HCT116 (cell line): ENCODE data around the gene SETD2. TPM values are rescaled to one million over a fixed set of nuclear protein-coding genes. Genes with fewer than 3 reads are reported as not detected.

Experiments
- ATAC-seq: fragments of 200-7000 bp; cut with Tn5 transposase; 2 replicates; pipeline ENCODE4 v1.9.1; 2020; ENCODE audit warnings: mild to moderate bottlenecking, moderate library complexity
- BruUV-seq: library from RNA; stranded (reverse); fragments of 400-500 nt; replicated peaks from 2 replicates; lab custom pipeline; 2021; lab: Mats Ljungman, UMichigan
- CTCF ChIA-PET: fragments of 300-600 bp; sonication (Branson Sonifier 250); formaldehyde crosslinking; loops from one replicate; lab custom pipeline; 2021; ENCODE audit warnings: antibody characterized with exemption; lab: Charles Lee
- POLR2A ChIA-PET: fragments of 300-600, 350-600 bp; sonication (Branson Sonifier 250); formaldehyde crosslinking; loops from one replicate; lab custom pipeline; 2021; ENCODE audit warnings: antibody characterized with exemption; lab: Charles Lee
- RAD21 ChIA-PET, 2 experiments: fragments of 300-600 bp; sonication (Branson Sonifier 250); formaldehyde crosslinking; loops; one replicate each; lab custom pipeline; 2023; ENCODE audit warnings: low total read pairs in 2 of 2; ENCODE audit not compliant: uncharacterized antibody in 2 of 2, unreplicated experiment in 2 of 2, low non-redundant PET in 1 of 2; lab: Charles Lee
- DNase-seq: peaks from one replicate; pipeline ENCODE4 v3.0.0-alpha.2; 2010; ENCODE audit warnings: low read depth, low spot score
- H2AFZ ChIP-seq: fragments of 200-600 bp; shearing (Covaris generic), sonication (generic); 2 replicates; pipeline ENCODE4 v1.6.1; 2017; ENCODE audit warnings: low read depth, mixed run types, mixed read lengths, antibody characterized with exemption, low read length; ENCODE audit not compliant: poor library complexity, severe bottlenecking
- H3K27ac ChIP-seq: 2 replicates; pipeline ENCODE4 v1.5.1; 2012; ENCODE audit warnings: low read depth, low read length
- H3K27me3 ChIP-seq: fragments of 200-600 bp; sonication (generic); 2 replicates; pipeline ENCODE4 v1.6.1; 2016; ENCODE audit warnings: mixed run types, low read length, mixed read lengths; ENCODE audit not compliant: insufficient read depth
- H3K36me3 ChIP-seq, 2 experiments: fragments of 200-500 bp in 1 of 2; fragments of 200-600 bp in 1 of 2; sonication (Bioruptor generic) in 1 of 2; sonication (generic) in 1 of 2; 2 replicates each; pipeline versions ENCODE4 v1.5.1 to v1.6.1; 2014 to 2016; ENCODE audit warnings: low read length in 2 of 2, inconsistent platforms in 1 of 2, mixed read lengths in 1 of 2, mixed run types in 1 of 2; ENCODE audit not compliant: insufficient read depth in 2 of 2, control insufficient read depth in 1 of 2
- H3K4me1 ChIP-seq, 2 experiments: fragments of 200-600 bp in 1 of 2; sonication (generic) in 1 of 2; 2 replicates each; pipeline versions ENCODE4 v1.5.1 to v1.6.1; 2012 to 2017; ENCODE audit warnings: low read length in 2 of 2, inconsistent platforms in 1 of 2, mild to moderate bottlenecking in 1 of 2, mixed read lengths in 1 of 2, mixed run types in 1 of 2, moderate library complexity in 1 of 2; ENCODE audit not compliant: insufficient read depth in 2 of 2, control insufficient read depth in 1 of 2
- H3K4me2 ChIP-seq: fragments of 200-600 bp; sonication (generic); 2 replicates; pipeline ENCODE4 v1.6.1; 2017; ENCODE audit warnings: mixed run types, low read length, mixed read lengths
- H3K4me3 ChIP-seq, 2 experiments: fragments of 200-600 bp in 1 of 2; sonication (generic) in 1 of 2; replicated peaks in 1 of 2; 2 replicates each; pipeline ENCODE4 v1.5.1; 2011 to 2016; ENCODE audit warnings: low read length in 2 of 2, control low read depth in 1 of 2, low read depth in 1 of 2, mild to moderate bottlenecking in 1 of 2, mixed read lengths in 1 of 2, mixed run types in 1 of 2
- H3K79me2 ChIP-seq: fragments of 200-600 bp; sonication (generic); 2 replicates; pipeline ENCODE4 v1.6.1; 2017; ENCODE audit warnings: mild to moderate bottlenecking, mixed run types, low read length, moderate library complexity, mixed read lengths; ENCODE audit not compliant: insufficient read depth
- H3K9ac ChIP-seq: fragments of 200-600 bp; sonication (generic); 2 replicates; pipeline ENCODE4 v1.6.1; 2016; ENCODE audit warnings: low read length, mixed read lengths
- H3K9me2 ChIP-seq: fragments of 200-600 bp; sonication (generic), shearing (Covaris generic); 2 replicates; pipeline ENCODE4 v1.6.1; 2017; ENCODE audit warnings: mixed run types, mild to moderate bottlenecking, moderate library complexity; ENCODE audit not compliant: insufficient read depth
- H3K9me3 ChIP-seq, 2 experiments: fragments of 200-500 bp in 1 of 2; fragments of 200-600 bp in 1 of 2; sonication (Bioruptor generic) in 1 of 2; sonication (generic) in 1 of 2; 2 replicates each; pipeline ENCODE4 v1.6.1; 2014 to 2017; ENCODE audit warnings: low read length in 2 of 2, mixed read lengths in 2 of 2, inconsistent platforms in 1 of 2, low read depth in 1 of 2, mild to moderate bottlenecking in 1 of 2, mixed run types in 1 of 2, moderate library complexity in 1 of 2; ENCODE audit not compliant: control insufficient read depth in 1 of 2, insufficient read depth in 1 of 2
- H4K20me1 ChIP-seq: fragments of 200-600 bp; sonication (generic), shearing (Covaris generic); 2 replicates; pipeline ENCODE4 v1.6.1; 2017; ENCODE audit warnings: mixed run types, mild to moderate bottlenecking, moderate library complexity; ENCODE audit not compliant: insufficient read depth
- CEBPB ChIP-seq: IDR thresholded peaks from 2 replicates; pipeline ENCODE4 v1.6.1; 2012; ENCODE audit warnings: low read depth
- ELF1 ChIP-seq: IDR thresholded peaks from 2 replicates; pipeline ENCODE4 v1.6.1; 2012; ENCODE audit warnings: low read depth, borderline replicate concordance
- EZH2 ChIP-seq: fragments of 200-600 bp; sonication (generic); IDR thresholded peaks from 2 replicates; pipeline ENCODE4 v1.6.1; 2017; ENCODE audit warnings: antibody characterized with exemption, mixed run types
- FOSL1 ChIP-seq: IDR thresholded peaks from 2 replicates; pipeline ENCODE4 v1.6.1; 2012; ENCODE audit warnings: low read depth
- POLR2A ChIP-seq: IDR thresholded peaks from 2 replicates; pipeline ENCODE4 v1.7.0; 2011; ENCODE audit warnings: borderline replicate concordance; ENCODE audit not compliant: insufficient read depth, insufficient read length; ENCODE audit errors: extremely low read depth
- POLR2AphosphoS5 ChIP-seq: IDR thresholded peaks from 2 replicates; pipeline ENCODE4 v1.6.1; 2011; ENCODE audit warnings: mild to moderate bottlenecking, low read depth, low read length, moderate library complexity
- RAD21 ChIP-seq: IDR thresholded peaks from 2 replicates; pipeline ENCODE4 v1.6.1; 2012; ENCODE audit warnings: low read depth, mild to moderate bottlenecking
- SIN3A ChIP-seq: IDR thresholded peaks from 2 replicates; pipeline ENCODE4 v1.6.1; 2012; ENCODE audit warnings: low read depth
- SP1 ChIP-seq: IDR thresholded peaks from 2 replicates; pipeline ENCODE4 v1.6.1; 2012; ENCODE audit warnings: low read depth
- SRF ChIP-seq: IDR thresholded peaks from 2 replicates; pipeline ENCODE4 v1.6.1; 2012; ENCODE audit warnings: low read depth
- TCF7L2 ChIP-seq: IDR thresholded peaks from 2 replicates; pipeline ENCODE4 v1.7.0; 2011; ENCODE audit warnings: borderline replicate concordance, inconsistent platforms; ENCODE audit not compliant: insufficient read depth, insufficient read length; ENCODE audit errors: extremely low read depth
- YY1 ChIP-seq: IDR thresholded peaks from 2 replicates; pipeline ENCODE4 v1.6.1; 2011; ENCODE audit warnings: low read length, low read depth, moderate library complexity, mild to moderate bottlenecking; ENCODE audit not compliant: insufficient replicate concordance; ENCODE audit errors: extremely low read depth
- ZFX ChIP-seq: fragments of 450-650 bp; IDR thresholded peaks from 2 replicates; pipeline ENCODE4 v1.6.1; 2017
- ZNF274 ChIP-seq: fragments of 200-500 bp; sonication (Bioruptor generic); IDR thresholded peaks from 2 replicates; pipeline ENCODE4 v1.6.1; 2014; ENCODE audit warnings: mild to moderate bottlenecking, low read depth, low read length, inconsistent platforms
- intact Hi-C: fragments of 100-400 bp; cut with micrococcal nuclease; formaldehyde crosslinking; loops from 2 replicates; pipeline ENCODE4 v1.10.0; 2022
- total RNA-seq: library from RNA; stranded (reverse); gene quantifications from one replicate; pipeline ENCODE4 v1.2.1, GENCODE V29; 2021; ENCODE audit not compliant: unreplicated experiment
- TF ChIP-seq, protein P1 (sequence below): IDR thresholded peaks from 2 replicates; pipeline ENCODE4 v1.6.1; 2012; ENCODE audit warnings: low read depth
- TF ChIP-seq, protein P2 (sequence below): IDR thresholded peaks from 2 replicates; pipeline ENCODE4 v1.6.1; 2012
- TF ChIP-seq, protein P3 (sequence below), 3 experiments: fragments of 200-600 bp in 1 of 3; sonication (generic) in 1 of 3; IDR thresholded peaks in 2 of 3; conservative IDR thresholded peaks in 1 of 3; 2 replicates each; pipeline ENCODE4 v1.5.1; 2012 to 2017; ENCODE audit warnings: low read depth in 2 of 3, low read length in 2 of 3, antibody characterized with exemption in 1 of 3, borderline replicate concordance in 1 of 3, control low read depth in 1 of 3, mild to moderate bottlenecking in 1 of 3, mixed read lengths in 1 of 3, mixed run types in 1 of 3, moderate library complexity in 1 of 3; ENCODE audit not compliant: insufficient read depth in 1 of 3

SETD2 gene
- total RNA-seq, 1 experiment from 2014 or later, result 33.0 TPM

DNA sequence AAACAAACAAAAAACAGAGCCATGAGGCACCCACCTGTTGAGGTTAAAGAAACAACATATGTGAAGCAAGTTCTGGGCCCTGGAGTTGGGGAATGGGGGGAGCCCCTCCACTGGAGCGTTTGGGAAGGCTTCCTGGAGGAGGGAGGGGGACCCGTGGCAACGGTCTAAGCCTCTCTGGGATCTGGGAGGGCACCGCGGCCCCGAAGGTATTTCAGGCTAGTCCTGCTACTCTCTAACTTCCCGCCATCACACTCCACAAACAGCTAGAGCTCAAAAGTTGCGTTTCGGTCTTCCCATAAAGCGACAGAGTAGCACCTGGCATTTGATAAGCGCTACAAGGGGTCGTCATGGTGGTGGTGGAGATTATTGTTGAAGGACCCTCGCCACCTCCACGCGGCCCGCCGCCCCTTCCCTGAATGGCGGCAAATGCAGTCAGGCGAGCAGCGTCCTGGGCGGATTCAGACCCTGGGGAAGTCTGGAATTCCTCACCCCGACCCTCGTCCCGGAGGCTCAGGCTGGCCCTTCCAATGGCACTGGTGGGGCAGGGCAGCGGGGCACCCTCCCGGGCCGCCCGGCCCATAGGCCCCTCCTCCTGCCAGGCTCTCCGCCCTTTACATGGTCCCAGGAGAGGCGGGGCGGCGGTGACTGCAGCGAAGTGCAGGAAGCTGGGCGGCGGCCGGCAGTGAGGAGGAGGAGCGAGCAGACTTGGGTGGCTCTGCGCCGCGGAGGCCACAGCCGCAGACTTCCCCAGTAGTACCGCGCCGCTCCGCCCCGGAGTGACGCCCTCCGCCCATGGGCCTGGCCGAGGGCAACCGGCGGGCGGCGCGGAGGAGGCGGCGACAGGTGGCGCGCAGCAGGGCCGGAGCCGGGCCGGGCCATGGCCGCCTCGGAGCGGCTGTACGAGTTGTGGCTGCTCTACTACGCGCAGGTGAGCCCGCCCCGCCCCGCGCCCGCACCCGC lies 184.6 kb downstream of the SETD2 start, which contains the start of gene NBEAL2:
Gene NBEAL2 (plus strand): TSS at position 682 of the 960 bp plus-strand sequence. CDS start 196 bp downstream, at position 878.
- ChIA-PET POLR2A (interaction anchor here (1.1 kb wide), 1 partner anchor 8 kb away, joined by 3 read pairs; no protein-coding TSS in a partner anchor), RAD21 (interaction anchor here in 1 of 2 experiments (0.6 kb wide), 2 partner anchors 31 to 810 kb away, joined by 3 read pairs; no protein-coding TSS in a partner anchor), CTCF (interaction anchor here (0.6 to 2.0 kb wide), 3 partner anchors 43 to 345 kb away, joined by 3 to 5 read pairs (median 3); no protein-coding TSS in a partner anchor)
- peak; percentile 83 for DNase-seq
- TF ChIP-seq EZH2 (no peak), CEBPB (no peak), FOSL1 (no peak), POLR2AphosphoS5 (peak; percentile 82), ELF1 (no peak), SIN3A (no peak), ZFX (peak; percentile 77; the same call in 1 of the 2 replicates), POLR2A (peak; percentile 37), YY1 (peak; percentile 60), ZNF274 (no peak), SP1 (no peak), RAD21 (no peak), TCF7L2 (peak; percentile 32), SRF (no peak)
- TF ChIP-seq, protein P1, sequence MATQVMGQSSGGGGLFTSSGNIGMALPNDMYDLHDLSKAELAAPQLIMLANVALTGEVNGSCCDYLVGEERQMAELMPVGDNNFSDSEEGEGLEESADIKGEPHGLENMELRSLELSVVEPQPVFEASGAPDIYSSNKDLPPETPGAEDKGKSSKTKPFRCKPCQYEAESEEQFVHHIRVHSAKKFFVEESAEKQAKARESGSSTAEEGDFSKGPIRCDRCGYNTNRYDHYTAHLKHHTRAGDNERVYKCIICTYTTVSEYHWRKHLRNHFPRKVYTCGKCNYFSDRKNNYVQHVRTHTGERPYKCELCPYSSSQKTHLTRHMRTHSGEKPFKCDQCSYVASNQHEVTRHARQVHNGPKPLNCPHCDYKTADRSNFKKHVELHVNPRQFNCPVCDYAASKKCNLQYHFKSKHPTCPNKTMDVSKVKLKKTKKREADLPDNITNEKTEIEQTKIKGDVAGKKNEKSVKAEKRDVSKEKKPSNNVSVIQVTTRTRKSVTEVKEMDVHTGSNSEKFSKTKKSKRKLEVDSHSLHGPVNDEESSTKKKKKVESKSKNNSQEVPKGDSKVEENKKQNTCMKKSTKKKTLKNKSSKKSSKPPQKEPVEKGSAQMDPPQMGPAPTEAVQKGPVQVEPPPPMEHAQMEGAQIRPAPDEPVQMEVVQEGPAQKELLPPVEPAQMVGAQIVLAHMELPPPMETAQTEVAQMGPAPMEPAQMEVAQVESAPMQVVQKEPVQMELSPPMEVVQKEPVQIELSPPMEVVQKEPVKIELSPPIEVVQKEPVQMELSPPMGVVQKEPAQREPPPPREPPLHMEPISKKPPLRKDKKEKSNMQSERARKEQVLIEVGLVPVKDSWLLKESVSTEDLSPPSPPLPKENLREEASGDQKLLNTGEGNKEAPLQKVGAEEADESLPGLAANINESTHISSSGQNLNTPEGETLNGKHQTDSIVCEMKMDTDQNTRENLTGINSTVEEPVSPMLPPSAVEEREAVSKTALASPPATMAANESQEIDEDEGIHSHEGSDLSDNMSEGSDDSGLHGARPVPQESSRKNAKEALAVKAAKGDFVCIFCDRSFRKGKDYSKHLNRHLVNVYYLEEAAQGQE, result no peak
- TF ChIP-seq, protein P2, sequence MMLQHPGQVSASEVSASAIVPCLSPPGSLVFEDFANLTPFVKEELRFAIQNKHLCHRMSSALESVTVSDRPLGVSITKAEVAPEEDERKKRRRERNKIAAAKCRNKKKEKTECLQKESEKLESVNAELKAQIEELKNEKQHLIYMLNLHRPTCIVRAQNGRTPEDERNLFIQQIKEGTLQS, result no peak
- TF ChIP-seq, protein P3, sequence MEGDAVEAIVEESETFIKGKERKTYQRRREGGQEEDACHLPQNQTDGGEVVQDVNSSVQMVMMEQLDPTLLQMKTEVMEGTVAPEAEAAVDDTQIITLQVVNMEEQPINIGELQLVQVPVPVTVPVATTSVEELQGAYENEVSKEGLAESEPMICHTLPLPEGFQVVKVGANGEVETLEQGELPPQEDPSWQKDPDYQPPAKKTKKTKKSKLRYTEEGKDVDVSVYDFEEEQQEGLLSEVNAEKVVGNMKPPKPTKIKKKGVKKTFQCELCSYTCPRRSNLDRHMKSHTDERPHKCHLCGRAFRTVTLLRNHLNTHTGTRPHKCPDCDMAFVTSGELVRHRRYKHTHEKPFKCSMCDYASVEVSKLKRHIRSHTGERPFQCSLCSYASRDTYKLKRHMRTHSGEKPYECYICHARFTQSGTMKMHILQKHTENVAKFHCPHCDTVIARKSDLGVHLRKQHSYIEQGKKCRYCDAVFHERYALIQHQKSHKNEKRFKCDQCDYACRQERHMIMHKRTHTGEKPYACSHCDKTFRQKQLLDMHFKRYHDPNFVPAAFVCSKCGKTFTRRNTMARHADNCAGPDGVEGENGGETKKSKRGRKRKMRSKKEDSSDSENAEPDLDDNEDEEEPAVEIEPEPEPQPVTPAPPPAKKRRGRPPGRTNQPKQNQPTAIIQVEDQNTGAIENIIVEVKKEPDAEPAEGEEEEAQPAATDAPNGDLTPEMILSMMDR (IDR thresholded peaks at IDR 0.05 in 2 of 3, conservative IDR thresholded peaks at IDR 0.05 in 1 of 3; ENCODE audit: borderline replicate concordance in 1 of 3, insufficient read depth in 1 of 3, low read depth in 2 of 3, low read length in 2 of 3), result no peak
- peaks cover 8% of the 10 kb centered on the region; the same call in 1 of the 2 replicates for H4K20me1 ChIP-seq
- peak within 1 kb of the TSS; percentile 95 for H3K4me2 ChIP-seq
- no peak within 1 kb of the TSS for H2AFZ ChIP-seq
- peak within 1 kb of the TSS; percentile 78 for H3K27ac ChIP-seq
- no peaks in the 10 kb centered on the region for H3K27me3 ChIP-seq
- peak within 1 kb of the TSS; percentile 88 to 98 for H3K4me3 ChIP-seq
- no TSS peak for BruUV-seq
- intact Hi-C loops, result loop anchor here (5.0 kb wide), 1 partner anchor 42 kb away; no protein-coding TSS in a partner anchor
- no peaks in the 10 kb centered on the region for H3K9me3 ChIP-seq
- H3K36me3 ChIP-seq, result peaks cover 0 to 5% of the 10 kb centered on the region in 2 experiments; a peak in 1 of 4 replicates
- H3K9ac ChIP-seq, result peak within 1 kb of the TSS; percentile 98
- peaks cover 52% of the 10 kb centered on the region for H3K79me2 ChIP-seq
- peaks cover 26 to 56% of the 10 kb centered on the region in 2 experiments for H3K4me1 ChIP-seq
- H3K9me2 ChIP-seq, result no peaks in the 10 kb centered on the region
- ATAC-seq, result peak; percentile 84
